IPS-NIHi7 (cell line): ENCODE results near the gene RNF128.

Source experiments
- DNase-seq: peaks from one replicate; pipeline ENCODE4 v3.0.0; 2012; ENCODE audit warnings: mixed read lengths; ENCODE audit errors: extremely low spot score

RNF128 gene

DNA sequence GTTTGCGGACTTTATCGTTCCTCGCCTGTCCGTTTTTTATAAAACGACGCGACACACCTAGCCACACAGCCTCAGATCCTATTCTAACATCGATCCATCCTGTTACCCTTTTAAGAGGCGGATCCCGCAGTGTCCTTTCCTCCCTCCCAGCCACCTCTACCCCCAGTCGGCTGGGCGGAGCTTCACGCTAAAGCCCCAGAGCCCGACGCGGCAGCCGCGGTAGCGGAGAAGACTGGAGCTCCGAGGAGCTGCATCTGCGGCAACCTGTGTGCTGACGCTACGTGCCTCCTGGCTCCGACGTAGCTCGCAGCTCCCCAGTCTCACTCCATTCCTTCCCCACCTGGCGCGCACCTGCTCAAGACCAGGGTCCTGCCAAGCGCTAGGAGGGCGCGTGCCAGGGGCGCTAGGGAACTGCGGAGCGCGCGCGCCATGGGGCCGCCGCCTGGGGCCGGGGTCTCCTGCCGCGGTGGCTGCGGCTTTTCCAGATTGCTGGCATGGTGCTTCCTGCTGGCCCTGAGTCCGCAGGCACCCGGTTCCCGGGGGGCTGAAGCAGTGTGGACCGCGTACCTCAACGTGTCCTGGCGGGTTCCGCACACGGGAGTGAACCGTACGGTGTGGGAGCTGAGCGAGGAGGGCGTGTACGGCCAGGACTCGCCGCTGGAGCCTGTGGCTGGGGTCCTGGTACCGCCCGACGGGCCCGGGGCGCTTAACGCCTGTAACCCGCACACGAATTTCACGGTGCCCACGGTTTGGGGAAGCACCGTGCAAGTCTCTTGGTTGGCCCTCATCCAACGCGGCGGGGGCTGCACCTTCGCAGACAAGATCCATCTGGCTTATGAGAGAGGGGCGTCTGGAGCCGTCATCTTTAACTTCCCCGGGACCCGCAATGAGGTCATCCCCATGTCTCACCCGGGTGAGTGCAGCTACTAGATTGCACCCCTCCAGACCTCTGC is at the start of gene RNF128:
Gene RNF128, plus strand, starts transcription at position 217 of the 953 bp plus-strand sequence. Its CDS starts 213 bp downstream, at position 430.
- peak; percentile 89 for DNase-seq

DNA sequence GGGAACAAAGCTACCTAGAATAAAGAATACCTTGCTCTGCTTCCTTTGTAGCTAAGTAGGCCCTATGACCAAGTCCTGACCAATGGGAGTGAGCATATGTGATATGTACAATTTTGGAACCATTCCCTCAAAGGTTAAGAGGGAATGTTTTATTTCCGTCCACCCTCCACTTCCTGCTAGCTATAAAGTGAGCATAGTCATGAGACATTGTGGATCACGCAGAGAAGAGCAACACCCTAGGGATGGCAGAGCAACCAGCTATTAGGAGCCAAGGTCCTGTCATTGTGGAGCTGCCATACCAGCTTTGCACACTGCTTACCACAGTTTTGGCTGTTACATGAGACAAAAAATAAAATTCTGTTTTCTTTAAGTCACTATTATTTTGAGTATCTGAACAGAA is 45.8 kb upstream of the RNF128 start:
- no peak for DNase-seq

DNA sequence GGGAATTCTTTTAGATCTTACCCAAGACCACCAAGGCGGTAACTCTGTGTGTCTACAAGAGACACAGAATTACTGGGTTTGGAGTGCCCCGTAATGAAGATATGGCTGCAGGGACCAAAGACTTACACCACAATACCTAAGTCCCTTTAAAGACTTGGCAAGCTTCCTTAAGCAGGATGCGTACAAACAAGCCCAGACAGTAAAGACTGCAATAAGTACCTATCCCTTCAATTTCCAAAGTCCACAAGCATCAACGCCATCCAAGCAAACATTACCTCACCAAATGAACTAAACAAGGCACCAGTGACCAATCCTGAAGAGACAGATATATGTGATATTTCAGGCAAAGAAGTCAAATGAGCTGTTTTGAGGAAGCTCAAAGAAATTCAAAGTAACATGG is 42.3 kb upstream of the RNF128 start:
- DNase-seq = no peak

DNA sequence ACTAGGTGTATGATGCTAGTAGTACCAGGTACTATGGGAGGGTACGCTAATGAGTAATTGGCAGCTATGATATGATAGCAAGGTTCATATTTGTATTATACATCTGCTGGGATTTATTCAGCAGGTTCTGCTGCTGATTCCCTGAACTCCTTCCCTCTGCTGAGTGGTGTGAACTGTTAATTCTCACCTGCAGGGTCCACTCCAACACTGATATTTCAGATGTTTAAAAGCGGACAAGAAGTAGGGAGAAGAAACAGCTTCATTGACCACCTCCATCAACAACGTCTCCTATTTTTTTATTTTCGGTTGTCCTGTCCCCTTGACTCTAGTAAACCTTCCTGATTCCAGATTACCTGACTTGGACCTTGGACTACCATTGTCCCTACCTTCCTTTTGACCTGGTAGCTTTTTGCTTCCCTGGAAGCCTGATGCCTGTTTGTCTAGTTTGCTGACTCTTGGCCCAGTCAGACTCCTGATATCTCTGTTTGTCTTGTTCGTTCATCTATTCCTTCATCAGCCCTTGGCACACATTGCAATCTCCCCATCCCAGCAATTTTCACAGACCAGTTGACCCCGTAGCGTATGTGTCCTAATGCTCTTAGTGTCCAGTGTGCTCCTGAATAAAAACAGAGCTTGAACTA is 34.0 kb upstream of the RNF128 start:
- no peak for DNase-seq

- DNase-seq = peak; percentile 30
Measured at GRCh38 chrX:106696502-106696901, 30.0 kb upstream of the RNF128 start.

- DNase-seq = no peak
Measured at GRCh38 chrX:106698693-106699092, 27.8 kb upstream of the RNF128 start.

DNA sequence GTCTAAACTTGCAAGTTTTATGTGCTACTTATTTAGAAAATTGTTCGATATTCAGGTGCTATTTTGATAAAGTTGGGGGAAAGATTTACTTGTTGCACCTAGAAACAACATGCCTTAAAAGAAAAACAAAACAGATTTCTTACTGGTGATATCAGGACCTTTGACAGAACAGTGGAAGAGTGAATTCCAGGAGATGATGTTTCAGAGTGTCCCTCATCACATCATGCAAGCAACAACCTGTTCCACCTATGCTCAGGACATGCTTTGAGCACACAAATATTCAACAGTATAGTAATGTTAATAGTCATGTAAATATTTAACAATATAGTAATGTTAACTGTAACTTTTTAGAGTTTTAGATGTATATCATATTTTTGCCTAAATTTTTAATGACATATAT is 23.9 kb upstream of the RNF128 start:
- no peak for DNase-seq

GRCh38 chrX:106706466-106706865 is 20.0 kb upstream of the RNF128 start:
- no peak for DNase-seq

- DNase-seq = no peak
Measured at GRCh38 chrX:106707771-106708454, 18.6 kb upstream of the RNF128 start.

- no peak for DNase-seq
Measured at GRCh38 chrX:106710771-106711170, 15.7 kb upstream of the RNF128 start.

DNA sequence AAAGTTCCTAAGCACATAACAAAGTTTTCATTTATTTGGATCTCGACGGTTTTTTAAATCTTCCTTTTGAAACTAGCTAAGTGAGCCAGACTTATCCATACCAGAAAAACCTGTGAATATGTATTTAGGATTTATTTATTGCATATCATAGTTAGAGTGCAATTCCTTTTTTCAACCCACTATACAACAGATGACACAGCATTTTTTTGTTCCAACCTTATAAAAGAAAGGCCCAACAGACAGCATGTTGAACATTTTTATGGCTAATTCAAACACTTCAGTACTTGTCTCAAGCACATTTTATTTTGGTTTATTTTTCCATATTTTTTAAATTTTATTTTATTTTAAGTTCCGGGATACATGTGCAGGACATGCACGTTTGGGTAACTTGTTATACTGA is 15.1 kb upstream of the RNF128 start:
- no peak for DNase-seq

DNA sequence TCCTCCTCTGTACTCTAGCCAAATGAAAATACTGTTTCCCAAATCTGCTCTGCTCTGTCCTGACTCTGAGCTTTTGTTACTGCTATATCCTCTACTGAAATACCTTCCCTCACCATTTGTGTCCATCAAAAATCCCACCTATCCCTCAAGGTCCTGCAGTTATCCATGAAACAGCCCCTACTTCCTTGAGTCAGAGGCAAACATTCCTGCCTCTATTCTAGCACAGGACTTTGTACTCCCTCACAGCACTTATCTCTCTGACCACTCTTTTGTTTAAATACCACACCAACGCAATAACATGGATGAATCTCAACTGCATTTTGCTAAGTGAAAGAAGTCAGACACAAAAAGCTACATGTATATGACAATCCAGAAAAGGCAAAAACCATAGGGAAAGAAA is 10.5 kb upstream of the RNF128 start:
- no peak for DNase-seq

- DNase-seq = no peak
Measured at GRCh38 chrX:106716463-106716862, 10.0 kb upstream of the RNF128 start.

GRCh38 chrX:106718709-106719108 is 7.8 kb upstream of the RNF128 start:
- DNase-seq = no peak

- peak; percentile 18 for DNase-seq
Measured at GRCh38 chrX:106725931-106726330, 570 bp upstream of the RNF128 start.

- DNase-seq = no peak
Measured at GRCh38 chrX:106728337-106728736, 1.8 kb downstream of the RNF128 start.

DNA sequence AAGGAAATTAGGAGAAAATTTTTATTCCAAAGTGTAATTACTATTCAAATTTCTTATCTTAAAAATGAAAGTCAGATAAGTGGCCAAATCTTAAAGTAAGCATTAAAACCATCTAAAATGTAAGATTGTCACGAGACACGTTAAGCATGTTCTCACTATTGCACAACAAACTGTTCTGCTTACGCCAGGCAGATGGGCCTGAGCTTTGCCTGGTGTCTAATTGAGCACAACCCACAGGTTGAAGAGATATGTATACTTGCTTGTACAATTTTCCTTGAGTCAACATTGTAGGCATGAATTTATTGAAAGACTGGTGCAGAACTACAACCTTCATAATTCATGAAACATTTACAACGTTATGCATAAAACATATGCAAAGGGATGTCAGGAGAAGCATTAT is 3.9 kb downstream of the RNF128 start:
- DNase-seq = no peak

DNA sequence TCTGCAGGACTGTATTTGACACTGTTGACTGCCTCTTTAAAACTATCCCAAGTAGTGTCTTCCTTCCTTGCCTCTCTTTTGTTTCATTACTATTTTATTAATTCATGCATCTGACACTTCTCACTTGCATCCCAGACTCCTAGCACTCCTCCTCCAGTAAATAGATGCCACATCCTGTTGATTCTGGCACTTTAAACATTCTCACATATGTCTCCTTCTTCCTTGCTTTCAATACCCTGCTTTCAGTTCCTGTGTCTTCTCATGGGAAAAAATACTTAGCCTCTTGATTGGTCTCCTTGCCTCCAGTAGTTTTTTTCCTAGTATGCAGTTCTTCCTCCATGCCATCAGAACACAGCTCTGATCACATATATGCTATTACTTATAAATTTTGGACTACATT is 5.1 kb downstream of the RNF128 start:
- no peak for DNase-seq

DNA sequence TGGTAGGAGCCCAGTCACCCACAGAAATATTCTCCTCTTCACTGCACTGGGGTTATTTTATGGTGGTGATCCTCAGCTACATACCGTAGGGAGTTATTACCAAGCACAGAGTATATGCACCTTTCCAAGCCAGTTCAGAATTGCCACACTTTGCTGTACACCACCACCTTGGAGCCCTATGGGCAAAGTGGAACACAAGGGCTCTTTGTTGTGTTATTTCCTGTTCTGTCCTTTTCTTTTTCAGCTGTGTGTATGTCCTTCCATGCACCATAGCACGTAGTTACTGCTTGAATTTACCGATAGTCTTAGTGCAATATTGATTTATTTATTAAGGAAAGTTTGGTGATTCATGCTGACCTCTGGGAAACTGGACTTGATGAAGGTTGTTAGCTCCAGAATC is 8.3 kb downstream of the RNF128 start:
- DNase-seq = no peak

DNA sequence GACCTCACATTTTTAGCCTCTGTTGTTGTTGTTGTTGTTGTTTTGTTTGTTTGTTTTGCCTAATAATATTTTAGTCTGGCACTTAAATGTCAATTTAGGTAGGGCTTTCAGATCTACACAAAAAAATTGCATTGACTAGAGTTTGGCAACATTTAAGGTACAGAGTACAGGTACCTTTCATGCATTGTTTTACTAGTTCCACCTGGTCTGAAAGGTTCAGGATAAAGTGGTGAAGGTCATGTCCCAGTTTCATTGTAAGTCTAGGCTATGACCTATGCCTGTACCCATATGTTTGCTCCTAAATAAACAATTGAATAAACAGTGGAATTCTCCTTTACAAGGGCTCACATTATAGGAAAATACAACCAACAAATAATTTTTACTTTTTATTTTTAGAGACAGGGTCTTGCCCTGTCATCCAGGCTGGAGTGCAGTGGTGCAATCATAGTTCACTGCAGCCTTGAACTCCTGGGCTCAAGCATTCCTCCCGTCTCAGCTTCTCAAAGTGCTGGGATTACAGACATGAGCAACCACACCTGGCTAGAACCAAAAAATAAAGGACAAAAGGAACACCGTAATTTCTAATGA is 13.8 kb downstream of the RNF128 start:
- DNase-seq = no peak

GRCh38 chrX:106742193-106742592 is 15.7 kb downstream of the RNF128 start:
- no peak for DNase-seq

DNA sequence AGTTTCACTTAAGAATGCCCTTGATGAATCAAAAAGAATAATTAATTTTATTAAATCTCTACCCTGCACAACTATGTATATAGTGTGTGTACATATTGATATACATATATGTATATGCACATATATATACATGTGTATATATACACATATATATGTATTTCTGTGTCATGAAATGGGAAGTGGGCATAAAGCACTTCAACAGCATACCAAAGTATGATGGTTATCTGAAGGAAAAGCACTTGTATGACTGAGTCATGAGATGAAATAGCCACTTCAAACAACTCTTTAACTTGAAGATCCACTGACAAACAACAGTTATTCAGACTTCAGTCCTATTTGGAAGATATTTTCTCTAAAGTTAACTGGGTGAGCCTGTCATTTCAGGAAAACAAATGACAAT is 16.3 kb downstream of the RNF128 start:
- no peak for DNase-seq
